HG02938 (cell line): ENCODE results near the gene TRAF2.
"Not testable (repeated sequence)": the region's sequence is repeated elsewhere in the genome, so short reads cannot be mapped to it uniquely, and the experiment has no call there.

ENCODE experiments used
- ATAC-seq: cut with Tn5 transposase; IDR thresholded peaks from one replicate; pipeline ENCODE4 v1.9.1; 2021; ENCODE audit warnings: mild to moderate bottlenecking, moderate library complexity; ENCODE audit not compliant: unreplicated experiment

TRAF2 gene

DNA sequence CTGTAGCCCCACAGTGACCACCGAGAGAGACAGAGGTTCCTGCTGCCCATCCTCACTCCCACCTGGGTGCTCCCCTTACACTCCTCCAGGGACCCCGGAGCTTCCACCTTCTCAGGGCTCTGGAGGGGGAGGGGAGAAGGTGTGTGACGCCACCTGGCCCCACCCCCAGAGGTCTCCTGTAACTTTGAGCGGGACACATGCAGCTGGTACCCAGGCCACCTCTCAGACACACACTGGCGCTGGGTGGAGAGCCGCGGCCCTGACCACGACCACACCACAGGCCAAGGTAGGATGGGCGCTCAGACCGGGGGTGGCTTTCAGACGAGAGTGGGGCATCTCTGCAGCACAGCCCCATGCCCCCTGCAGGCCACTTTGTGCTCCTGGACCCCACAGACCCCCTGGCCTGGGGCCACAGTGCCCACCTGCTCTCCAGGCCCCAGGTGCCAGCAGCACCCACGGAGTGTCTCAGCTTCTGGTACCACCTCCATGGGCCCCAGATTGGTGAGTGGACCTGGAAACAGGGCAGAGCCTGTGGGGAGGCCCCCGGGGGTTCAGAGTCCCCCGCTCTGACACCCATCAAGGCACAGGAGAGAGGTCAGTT lies 29.7 kb upstream of the TRAF2 start:
- no peak for ATAC-seq

DNA sequence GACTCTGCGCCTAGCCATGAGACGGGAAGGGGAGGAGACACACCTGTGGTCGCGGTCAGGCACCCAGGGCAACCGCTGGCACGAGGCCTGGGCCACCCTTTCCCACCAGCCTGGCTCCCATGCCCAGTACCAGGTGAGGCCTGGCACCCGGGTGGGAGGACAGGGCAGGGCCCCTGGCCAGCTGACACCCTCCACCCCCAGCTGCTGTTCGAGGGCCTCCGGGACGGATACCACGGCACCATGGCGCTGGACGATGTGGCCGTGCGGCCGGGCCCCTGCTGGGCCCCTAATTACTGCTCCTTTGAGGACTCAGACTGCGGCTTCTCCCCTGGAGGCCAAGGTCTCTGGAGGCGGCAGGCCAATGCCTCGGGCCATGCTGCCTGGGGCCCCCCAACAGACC lies 29.1 kb upstream of the TRAF2 start:
- ATAC-seq, result no peak

DNA sequence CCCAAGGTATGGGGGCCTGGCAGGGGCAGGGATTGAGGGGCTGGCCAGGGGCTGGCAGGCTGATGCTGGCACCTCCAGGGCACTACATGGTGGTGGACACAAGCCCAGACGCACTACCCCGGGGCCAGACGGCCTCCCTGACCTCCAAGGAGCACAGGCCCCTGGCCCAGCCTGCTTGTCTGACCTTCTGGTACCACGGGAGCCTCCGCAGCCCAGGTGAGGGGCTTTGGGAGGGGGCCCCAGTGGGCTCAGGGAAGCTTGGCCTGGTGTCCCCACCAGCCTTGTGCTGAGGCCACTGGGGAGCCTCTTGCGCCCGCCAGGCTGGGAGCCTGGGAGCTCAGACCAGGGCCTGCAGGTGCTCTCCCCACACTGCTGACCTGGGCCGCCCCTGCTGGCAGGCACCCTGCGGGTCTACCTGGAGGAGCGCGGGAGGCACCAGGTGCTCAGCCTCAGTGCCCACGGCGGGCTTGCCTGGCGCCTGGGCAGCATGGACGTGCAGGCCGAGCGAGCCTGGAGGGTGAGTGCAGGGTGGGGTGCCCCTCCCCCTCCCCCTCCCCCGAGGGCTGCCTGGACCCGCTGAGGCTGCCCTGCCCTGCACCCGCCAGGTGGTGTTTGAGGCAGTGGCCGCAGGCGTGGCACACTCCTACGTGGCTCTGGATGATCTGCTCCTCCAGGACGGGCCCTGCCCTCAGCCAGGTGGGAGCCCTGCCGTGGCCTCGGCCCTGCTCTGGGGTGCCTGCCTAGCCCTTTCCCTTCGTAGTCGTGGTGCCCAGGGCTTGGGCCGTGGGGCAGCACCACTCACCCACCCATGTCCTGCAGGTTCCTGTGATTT lies 28.5 kb upstream of the TRAF2 start:
- ATAC-seq, result no peak

DNA sequence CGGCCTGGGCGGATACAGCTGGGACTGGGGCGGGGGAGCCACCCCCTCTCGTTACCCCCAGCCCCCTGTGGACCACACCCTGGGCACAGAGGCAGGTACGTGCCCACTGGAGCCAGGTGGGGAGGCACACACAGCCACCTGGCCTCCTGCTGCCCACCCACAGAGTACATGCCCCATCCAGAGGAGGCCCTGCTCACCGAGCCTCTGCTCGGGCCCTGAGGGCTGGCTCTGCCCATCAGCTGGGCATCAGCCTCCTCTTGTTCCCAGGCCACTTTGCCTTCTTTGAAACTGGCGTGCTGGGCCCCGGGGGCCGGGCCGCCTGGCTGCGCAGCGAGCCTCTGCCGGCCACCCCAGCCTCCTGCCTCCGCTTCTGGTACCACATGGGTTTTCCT lies 27.9 kb upstream of the TRAF2 start:
- ATAC-seq, result no peak

DNA sequence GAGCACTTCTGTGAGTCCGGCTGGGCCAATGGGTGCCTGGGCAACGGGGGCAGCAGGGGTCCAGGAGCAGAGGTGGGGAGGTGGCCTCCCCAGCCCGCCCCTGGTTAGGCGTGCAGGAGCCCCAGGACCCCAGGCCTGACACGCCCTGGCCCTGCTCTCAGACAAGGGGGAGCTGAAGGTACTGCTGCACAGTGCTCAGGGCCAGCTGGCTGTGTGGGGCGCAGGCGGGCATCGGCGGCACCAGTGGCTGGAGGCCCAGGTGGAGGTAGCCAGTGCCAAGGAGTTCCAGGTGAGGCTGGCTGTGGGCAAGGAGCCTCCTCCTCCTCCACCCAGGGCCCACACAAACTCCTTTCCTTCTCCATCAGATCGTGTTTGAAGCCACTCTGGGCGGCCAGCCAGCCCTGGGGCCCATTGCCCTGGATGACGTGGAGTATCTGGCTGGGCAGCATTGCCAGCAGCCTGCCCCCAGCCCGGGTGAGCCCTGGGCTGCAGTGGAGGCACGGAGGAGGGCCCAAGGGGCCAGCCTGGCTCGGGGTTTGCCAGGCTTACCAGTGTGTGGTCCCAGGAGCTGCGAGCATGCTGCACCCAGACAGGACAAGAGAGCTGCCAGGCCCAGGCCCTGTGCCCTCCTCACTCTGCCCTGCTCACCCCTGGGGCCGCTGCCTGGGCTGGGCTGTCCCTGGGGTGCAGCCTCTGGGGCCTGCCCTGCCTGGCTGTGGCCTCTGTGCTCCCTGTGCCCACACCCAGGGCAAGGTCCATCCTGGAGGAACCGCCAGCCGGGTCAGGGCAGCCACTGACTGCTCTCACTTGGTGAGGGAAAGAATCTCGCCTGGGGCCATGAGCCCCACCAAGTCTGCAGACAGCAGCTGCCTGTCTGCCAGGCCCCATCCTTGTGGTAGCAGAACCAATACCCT lies 27.2 kb upstream of the TRAF2 start:
- ATAC-seq, result no peak

DNA sequence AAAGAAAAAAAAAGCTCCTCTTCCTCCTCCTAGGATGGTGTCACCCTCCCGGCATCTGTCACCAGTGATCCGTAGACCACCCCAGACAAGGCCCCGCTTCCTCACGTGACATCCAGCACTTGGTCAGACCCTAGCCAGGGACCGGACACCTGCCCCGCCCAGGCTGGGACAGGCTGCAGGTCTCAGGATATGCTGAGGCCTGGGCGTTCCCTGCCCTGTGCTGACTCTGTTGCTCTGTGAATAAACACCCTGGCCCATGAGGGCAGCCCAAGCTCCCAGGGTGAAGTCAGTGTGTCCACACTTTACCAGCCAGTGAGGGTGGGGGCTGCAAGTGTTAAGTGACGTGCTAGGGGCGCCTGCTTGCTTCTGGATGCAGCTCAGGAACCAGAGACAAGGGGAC lies 25.8 kb upstream of the TRAF2 start:
- ATAC-seq, result no peak

DNA sequence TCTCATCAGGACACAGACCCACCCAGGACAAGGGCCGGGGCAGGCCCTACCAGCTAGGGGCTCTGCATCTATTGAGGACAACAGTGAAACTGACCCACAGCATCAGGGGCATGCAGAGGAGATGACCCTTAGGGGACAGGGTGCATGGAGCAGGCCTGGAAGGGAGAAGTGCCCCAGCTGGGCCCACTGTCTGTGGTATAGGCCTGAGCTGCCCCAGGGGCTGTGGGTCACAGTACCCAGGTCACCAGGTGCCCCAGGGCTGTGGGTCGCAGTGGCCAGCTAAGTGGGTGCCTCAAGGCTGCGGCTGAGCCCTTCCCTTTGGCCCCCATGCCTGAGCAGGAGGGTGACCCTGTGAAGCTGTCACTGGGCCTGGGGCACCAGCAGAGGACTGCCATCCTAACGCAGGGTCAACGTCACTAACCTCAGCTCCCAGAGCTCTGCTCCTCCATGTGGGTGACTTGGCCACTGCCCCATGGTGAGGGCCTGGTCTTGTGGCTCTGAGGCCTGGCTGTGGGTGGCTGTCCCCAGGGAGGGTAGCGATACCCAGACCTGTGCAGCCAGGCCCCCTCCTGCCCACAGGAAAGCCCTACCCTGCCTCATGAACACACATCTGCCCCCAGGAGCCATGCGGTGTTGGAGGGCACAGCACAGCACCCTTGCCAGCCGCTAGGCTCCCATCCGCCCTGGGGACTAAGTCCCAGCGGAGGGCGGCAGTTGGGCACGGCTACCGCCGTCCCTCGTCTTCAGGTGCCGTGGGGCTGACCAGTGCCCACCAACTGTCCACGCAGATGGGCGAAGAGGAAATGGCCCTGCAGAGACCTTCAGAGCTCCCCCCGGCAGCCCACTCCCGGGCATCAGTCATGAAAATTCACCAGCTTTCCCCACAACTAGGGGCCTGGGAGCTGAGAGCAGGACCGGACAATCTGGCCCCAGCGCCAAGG lies 25.1 kb upstream of the TRAF2 start:
- ATAC-seq, result no peak

DNA sequence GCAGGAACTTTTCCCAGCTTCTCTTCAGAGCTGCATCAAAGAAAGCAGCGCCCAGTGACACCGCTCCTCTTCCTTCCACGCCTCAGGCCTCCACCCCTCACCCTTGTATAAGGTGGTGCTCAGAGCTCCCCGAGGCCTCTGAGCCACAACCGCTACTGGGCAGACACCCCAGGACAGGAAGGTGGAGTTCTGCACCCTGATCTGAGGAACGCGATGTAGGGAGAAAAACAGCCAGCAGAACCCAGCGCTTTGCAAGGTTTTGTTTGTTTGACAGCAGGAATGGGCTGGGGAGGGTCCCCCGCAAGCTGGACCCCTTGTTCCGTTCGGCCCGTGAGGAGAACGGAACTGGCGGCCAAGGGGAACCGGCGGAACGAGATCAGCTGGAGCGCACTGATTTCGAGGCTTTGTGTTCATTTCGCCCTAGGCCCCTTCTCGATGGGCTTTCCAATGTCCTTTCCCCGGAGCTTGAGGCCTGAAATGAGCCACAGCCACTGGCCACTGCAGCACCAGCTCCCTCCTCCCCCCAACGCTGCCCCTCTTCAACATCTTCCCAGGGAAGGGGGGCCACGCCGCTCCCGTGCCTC lies 24.4 kb upstream of the TRAF2 start:
- no peak for ATAC-seq

DNA sequence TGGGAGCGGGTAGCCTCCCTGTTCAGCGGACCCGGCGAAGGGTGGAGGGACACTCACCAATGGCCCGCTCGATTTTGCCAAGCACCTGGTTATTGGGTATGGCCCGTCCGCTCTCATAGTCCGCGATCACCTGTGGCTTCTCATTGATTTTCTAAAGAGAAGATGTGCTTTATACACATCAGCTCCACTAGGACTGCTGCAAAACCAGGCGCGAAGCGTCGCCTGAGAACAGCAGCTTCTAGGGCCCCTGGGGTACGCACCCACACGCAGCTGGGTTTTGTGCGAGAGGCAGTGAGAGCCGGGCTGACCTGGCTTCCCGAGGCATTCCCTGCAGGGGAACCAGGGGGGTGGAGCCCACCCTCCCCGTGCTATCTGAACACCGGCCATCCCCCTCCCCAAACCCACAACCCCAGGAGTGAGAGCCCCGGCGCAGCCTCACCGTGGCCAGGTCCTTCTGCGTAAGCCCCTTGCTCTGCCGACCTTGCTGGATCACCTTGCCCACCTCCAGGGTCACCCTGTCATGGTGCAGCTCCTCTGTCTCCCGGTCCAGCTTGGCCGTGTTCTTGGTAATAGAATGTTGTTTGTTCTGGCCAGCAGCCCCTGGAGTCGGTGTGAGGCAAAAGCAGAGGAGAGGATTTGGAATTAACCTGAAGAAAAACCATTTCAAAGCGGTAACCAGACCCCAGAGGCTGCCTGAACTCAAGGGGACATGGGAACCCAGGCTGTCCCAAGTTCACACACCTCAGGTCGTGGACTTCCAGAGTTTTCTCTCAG lies 23.3 kb upstream of the TRAF2 start:
- no peak for ATAC-seq

DNA sequence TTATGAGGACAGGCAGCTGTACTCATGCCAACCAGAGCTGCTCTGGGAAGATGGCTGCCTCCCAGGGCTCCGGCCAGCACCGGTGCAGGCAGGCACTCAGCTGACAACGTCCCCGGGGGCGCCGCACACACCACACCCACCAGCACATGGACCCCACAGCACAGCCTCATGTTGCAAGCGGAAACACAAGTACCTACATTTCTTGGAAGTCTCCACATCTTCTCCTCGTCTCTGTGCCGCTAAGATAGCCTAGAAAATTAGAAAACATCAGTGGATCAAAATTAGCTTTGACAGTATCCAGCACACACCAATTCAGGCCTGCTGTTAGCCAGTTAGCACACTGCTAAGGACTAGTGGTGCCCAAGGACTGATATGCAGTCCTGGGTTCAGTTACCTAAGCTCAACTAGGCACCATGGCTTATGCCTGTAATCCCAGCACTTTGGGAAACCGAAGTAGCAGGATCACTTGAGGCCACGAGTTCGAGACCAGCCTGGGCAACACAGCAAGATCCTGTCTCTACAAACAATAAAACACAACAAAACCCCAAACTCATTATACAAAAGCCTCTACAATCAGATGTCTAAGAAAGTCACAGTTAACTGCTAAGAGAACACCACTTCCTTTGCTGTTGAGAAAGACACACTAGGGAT lies 22.6 kb upstream of the TRAF2 start:
- no peak for ATAC-seq

DNA sequence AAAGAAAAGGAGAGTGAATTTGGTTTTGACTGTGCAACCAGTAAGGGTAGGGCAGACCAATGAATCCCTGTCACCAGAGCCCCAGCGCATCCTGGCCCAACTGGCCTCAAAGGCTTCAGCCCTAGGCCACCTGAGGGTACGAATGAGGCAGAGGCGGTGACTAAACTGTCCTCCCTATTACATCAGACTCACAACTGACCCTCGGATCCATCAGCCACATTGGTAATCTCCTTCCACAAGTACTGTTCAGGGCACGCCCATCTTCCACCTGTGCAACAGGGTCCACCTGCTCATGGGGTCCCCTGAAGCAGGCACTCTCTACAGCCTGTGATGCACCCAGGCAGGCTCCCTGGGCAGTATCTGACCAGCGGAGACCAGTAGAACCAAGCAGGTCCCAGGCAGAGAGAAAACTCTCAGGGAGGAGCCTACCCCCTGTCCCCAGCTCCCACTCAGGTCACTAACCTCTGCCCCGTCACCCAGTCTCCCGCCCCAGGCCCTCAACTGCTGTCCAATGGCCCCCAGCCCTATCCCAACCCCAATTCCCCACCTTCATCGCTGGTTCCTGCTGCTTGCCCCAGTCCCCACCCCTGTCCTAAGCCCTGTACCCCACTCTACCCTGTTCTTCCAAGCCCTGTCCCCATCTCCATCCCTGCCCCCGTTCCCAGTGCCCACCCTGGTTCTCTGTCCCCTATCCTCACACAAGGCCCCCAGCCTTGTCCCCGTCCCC lies 21.1 kb upstream of the TRAF2 start:
- ATAC-seq, result no peak

DNA sequence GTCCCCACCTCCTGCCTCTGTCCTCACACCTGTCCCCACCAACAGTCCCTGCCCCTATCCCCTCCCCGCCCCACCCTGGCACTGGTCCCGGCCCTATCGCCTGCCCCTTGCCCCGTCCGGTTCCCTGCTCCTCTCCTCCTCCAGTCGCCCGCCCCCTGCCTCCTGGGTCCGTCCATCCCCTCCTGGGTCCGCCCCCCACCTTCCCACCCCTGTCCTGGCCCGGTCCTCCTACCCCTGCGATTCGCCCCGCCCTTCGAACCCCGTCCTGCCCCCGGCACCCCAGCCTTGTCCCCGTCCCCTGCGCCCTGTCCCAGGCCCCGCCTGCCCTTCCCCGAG lies 20.6 kb upstream of the TRAF2 start:
- no peak for ATAC-seq

DNA sequence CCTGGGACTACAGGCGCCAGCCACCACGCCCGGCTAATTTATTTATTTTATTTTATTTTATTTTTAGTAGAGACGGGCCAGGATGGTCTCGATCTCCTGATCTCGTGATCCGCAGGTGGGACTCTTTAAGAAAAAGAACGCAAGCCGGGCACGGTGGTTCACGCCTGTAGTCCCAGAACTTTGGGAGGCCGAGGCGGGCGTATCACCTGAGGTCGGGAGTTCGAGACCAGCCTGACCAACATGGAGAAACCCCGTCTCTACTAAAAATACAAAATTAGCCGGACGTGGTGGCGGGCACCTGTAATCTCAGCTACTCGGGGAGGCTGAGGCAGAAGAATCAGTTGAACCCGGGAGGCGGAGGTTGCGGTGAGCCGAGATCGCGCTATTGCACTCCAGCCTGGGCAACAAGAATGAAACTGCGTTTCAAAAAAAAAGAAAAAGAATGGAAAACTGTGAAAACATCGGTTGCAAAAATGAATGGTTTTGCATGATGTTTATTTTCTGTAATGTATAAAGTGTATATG lies 19.4 kb upstream of the TRAF2 start:
- ATAC-seq, result not testable (repeated sequence)

DNA sequence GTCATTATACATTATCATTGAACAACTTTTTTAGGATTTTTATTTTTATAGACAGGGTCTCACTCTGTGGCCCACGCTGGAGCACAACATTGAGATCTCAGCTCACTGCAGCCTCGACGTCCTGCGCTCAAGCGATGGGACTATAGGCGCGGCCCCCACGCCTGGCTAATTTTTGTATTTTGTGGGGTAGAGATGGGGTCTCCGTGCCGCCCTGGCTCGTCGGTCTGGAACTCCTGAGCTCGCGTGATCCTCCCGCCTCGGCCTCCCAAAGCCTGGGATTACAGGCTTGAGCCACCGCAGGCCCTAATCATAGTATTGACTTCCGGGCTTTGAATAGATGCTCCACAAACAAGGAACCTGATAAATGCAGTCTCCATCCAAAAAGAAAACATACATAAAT lies 18.8 kb upstream of the TRAF2 start:
- ATAC-seq, result no peak

DNA sequence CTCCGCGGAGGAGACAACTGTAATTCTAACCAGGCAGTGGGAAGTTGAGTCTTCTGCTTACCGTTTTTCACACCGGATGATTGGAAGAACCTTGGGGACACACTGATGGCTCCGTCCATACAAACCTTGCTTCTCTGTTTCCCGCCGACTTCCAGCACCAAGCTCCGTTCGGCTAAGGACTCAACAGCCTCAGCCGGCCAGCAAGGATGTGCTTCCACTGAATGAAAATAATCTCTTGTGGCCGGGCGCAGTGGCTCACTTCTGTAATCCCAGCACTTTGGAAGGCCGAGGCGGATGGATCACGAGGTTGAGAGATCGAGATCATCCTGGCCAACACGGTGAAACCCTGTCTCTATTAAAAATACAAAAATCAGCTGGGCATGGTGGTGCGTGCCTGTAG lies 18.4 kb upstream of the TRAF2 start:
- no peak for ATAC-seq

DNA sequence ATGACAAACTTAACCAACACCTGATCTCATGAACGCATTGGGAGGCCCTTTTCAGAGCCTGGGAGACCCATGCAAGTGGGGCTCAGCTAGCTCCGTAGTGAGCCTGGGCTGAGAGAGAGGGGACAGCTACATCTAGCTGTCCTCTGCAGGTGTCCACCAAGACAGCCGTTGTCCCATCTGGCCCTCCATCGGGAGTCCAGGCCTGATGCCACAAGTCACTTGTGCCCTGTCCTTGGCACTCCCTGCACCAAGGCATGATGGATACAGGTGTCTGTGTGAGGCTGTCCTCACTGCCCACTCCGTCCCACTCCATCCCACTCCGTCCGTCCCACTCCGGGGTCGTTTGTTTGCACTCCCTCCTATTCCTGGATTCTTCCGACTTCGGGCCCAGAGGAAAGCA lies 17.7 kb upstream of the TRAF2 start:
- ATAC-seq, result no peak

DNA sequence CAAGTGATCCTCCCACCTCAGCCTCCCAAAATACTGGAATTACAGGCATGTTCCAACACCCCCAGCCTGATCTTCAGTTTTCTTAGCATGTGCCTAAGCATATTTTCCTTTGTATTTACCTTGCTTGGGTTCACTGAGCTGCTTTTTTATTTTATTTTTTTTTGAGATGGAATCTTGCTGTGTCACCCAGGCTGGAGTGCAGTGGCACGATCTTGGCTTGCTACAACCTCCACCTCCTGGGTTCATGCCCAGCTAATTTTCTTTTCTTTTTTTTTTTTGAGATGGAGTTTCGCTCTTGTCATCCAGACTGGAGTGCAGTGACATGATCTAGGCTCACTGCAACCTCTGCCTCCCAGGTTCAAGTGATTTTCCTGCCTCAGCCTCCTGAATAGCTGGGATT lies 16.7 kb upstream of the TRAF2 start:
- not testable (repeated sequence) for ATAC-seq

DNA sequence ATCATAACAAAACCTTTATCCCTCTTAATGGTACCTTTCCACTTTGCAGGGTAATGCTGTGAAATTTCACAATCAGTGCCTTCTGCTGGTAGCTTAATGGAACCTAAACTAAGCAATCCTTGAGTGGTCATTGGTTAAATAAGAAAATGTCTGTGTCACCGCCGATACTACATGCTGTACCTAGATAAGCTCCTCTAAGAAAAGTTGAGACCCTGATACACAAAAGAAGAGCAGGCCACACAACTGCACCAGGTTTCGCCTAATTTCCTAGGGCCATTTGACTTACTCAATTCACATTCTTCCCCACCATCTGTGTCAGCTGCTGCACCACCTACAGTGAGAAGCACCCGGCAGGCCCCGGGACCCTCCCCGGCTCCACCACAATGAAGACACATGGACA lies 11.2 kb upstream of the TRAF2 start:
- no peak for ATAC-seq
